Effector memory CD4-positive, alpha-beta T cell (primary cell): ENCODE data around the gene BABAM2.
"Not testable (repeated sequence)": the region's sequence is repeated elsewhere in the genome, so short reads cannot be mapped to it uniquely, and the experiment has no call there.

Experiments
- DNase-seq, 3 donors: peaks; one replicate each; pipeline ENCODE4 v3.0.0-alpha.2; 2020
- H3K27ac ChIP-seq: 2 replicates; pipeline ENCODE4 v1.7.0; 2013; ENCODE audit warnings: mild to moderate bottlenecking, low read length, moderate library complexity; ENCODE audit not compliant: insufficient read depth, poor library complexity, severe bottlenecking
- H3K27me3 ChIP-seq: replicated peaks from 2 replicates; pipeline ENCODE4 v1.7.0; 2013; ENCODE audit warnings: mild to moderate bottlenecking, low read length; ENCODE audit not compliant: insufficient read depth, control insufficient read depth, poor library complexity, severe bottlenecking
- H3K36me3 ChIP-seq: 2 replicates; pipeline ENCODE4 v1.7.0; 2013; ENCODE audit warnings: mild to moderate bottlenecking, low read length, moderate library complexity; ENCODE audit not compliant: control insufficient read depth, insufficient read depth
- H3K4me1 ChIP-seq: 2 replicates; pipeline ENCODE4 v1.7.0; 2013; ENCODE audit warnings: low read length, mild to moderate bottlenecking; ENCODE audit not compliant: control insufficient read depth, insufficient read depth, poor library complexity, severe bottlenecking
- H3K4me3 ChIP-seq: 2 replicates; pipeline ENCODE4 v1.7.0; 2013; ENCODE audit warnings: low read length, low read depth, mild to moderate bottlenecking; ENCODE audit not compliant: insufficient read depth, poor library complexity, severe bottlenecking
- H3K9me3 ChIP-seq: 2 replicates; pipeline ENCODE4 v1.7.0; 2013; ENCODE audit warnings: mild to moderate bottlenecking, low read length, moderate library complexity; ENCODE audit not compliant: control insufficient read depth

BABAM2 gene

DNA sequence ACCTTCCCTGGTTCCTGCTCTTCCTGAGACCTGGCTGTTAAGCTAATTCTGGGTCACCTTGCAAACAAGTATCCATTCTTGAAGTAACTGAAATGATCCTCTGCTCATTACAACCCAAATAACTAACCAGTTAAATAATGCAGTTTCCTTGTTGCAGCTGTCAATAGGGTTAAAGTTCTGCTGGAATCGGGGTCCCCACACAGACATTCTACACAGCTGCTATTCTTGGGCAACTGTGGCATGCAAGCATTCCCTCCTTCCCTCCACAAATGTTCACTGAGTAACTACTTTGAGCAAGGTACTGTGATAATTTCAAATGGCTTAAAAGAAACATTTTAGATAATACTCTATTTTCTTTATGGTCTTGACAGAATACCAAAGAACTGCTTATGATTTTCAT, 17.4 kb upstream of the BABAM2 start:
- H3K9me3 ChIP-seq = no peaks in the 10 kb centered on the region
- no peaks in the 10 kb centered on the region for H3K36me3 ChIP-seq
- no peak overlapping the region for H3K4me3 ChIP-seq
- no peaks in the 10 kb centered on the region for H3K4me1 ChIP-seq
- H3K27ac ChIP-seq = no peak overlapping the region
- H3K27me3 ChIP-seq = no peaks in the 10 kb centered on the region
- DNase-seq = no peak

- Histone ChIP-seq H3K27me3 (no peaks in the 10 kb centered on the region), H3K9me3 (no peaks in the 10 kb centered on the region), H3K4me3 (no peak overlapping the region), H3K4me1 (no peaks in the 10 kb centered on the region), H3K27ac (no peak overlapping the region), H3K36me3 (no peaks in the 10 kb centered on the region)
- DNase-seq = no peak
These were observed 15.2 kb upstream of the BABAM2 start for GRCh38 chr2:27875089-27875881.

- no peaks in the 10 kb centered on the region for H3K4me1 ChIP-seq
- H3K27ac ChIP-seq = no peak overlapping the region
- no peak for DNase-seq
- H3K36me3 ChIP-seq = no peaks in the 10 kb centered on the region
- no peaks in the 10 kb centered on the region for H3K9me3 ChIP-seq
- no peaks in the 10 kb centered on the region for H3K27me3 ChIP-seq
- no peak overlapping the region for H3K4me3 ChIP-seq
These were observed 11.7 kb upstream of the BABAM2 start for GRCh38 chr2:27878825-27879224.

- H3K4me1 ChIP-seq, DNase-seq, H3K4me3 ChIP-seq, H3K27me3 ChIP-seq, H3K9me3 ChIP-seq, H3K27ac ChIP-seq, H3K36me3 ChIP-seq: not testable (repeated sequence)
These were observed 8.5 kb upstream of the BABAM2 start for GRCh38 chr2:27881815-27882583.

DNA sequence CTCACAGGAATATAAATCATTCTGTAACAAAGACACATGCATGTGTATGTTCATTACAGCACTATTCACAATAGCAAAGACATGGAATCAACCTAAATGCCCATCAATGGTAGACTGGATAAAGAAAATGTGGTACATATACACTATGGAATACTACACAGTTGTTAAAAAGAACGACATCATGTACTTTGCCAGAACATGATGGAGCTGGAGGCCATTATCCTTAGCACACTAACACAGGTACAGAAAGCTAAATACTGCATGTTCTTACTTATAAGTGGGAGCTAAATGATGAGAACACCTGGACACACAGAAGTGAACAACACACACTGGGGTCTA, 8.0 kb upstream of the BABAM2 start:
- H3K36me3 ChIP-seq, H3K4me1 ChIP-seq, H3K27me3 ChIP-seq, H3K4me3 ChIP-seq, H3K9me3 ChIP-seq, DNase-seq, H3K27ac ChIP-seq: not testable (repeated sequence)

- no peak for DNase-seq
- Histone ChIP-seq H3K27ac (no peak overlapping the region), H3K4me3 (no peak overlapping the region), H3K36me3 (no peaks in the 10 kb centered on the region), H3K9me3 (no peaks in the 10 kb centered on the region), H3K4me1 (no peaks in the 10 kb centered on the region), H3K27me3 (no peaks in the 10 kb centered on the region)
These were observed 5.9 kb upstream of the BABAM2 start for GRCh38 chr2:27884601-27885000.

- no peaks in the 10 kb centered on the region for H3K27me3 ChIP-seq
- no peaks in the 10 kb centered on the region for H3K36me3 ChIP-seq
- no peak overlapping the region for H3K27ac ChIP-seq
- no peaks in the 10 kb centered on the region for H3K9me3 ChIP-seq
- no peak for DNase-seq
- H3K4me3 ChIP-seq = no peak overlapping the region
- H3K4me1 ChIP-seq = peaks cover 6% of the 10 kb centered on the region
These were observed 5.3 kb upstream of the BABAM2 start for GRCh38 chr2:27885234-27885633.

- Histone ChIP-seq H3K9me3 (no peaks in the 10 kb centered on the region), H3K27me3 (no peaks in the 10 kb centered on the region), H3K4me3 (no peak overlapping the region), H3K36me3 (no peaks in the 10 kb centered on the region), H3K4me1 (peaks cover 6% of the 10 kb centered on the region), H3K27ac (no peak overlapping the region)
- DNase-seq = no peak
These were observed 4.9 kb upstream of the BABAM2 start for GRCh38 chr2:27885661-27886060.

GRCh38 chr2:27886322-27886721, 4.2 kb upstream of the BABAM2 start:
- Histone ChIP-seq H3K4me1 (peaks cover 7% of the 10 kb centered on the region), H3K9me3 (no peaks in the 10 kb centered on the region), H3K4me3 (no peak overlapping the region), H3K36me3 (no peaks in the 10 kb centered on the region), H3K27me3 (no peaks in the 10 kb centered on the region), H3K27ac (no peak overlapping the region)
- no peak for DNase-seq

- no peaks in the 10 kb centered on the region for H3K36me3 ChIP-seq
- H3K4me1 ChIP-seq = peaks cover 13% of the 10 kb centered on the region
- no peak for DNase-seq
- no peak overlapping the region for H3K27ac ChIP-seq
- H3K4me3 ChIP-seq = no peak overlapping the region
- no peaks in the 10 kb centered on the region for H3K9me3 ChIP-seq
- H3K27me3 ChIP-seq = no peaks in the 10 kb centered on the region
These were observed 3.4 kb upstream of the BABAM2 start for GRCh38 chr2:27887111-27887510.
